K562 (cell line): ENCODE data around the gene ARL8A. TPM values are rescaled to one million over a fixed set of nuclear protein-coding genes. Genes with fewer than 3 reads are reported as not detected.
A peak's percentile ranks its signal among the peaks of the same experiment; 100 is the strongest.

ENCODE experiments used
- ATAC-seq: fragments of 200-7000 bp; cut with Tn5 transposase; 3 replicates; pipeline ENCODE4 v1.9.1; 2020; ENCODE audit warnings: moderate library complexity
- BruUV-seq: library from RNA; stranded (reverse); fragments of 400-500 nt; replicated peaks from 2 replicates; lab custom pipeline; 2021; lab: Mats Ljungman, UMichigan
- CTCF ChIA-PET: fragments of 300-600 bp; formaldehyde crosslinking; extraction: SDS; loops from one replicate; lab custom pipeline; 2021; ENCODE audit warnings: low intra/inter-chr PET ratio; lab: Yijun Ruan, JAX
- POLR2A ChIA-PET: fragments of 300-600, 350-650 bp; sonication (Branson Sonifier 250); formaldehyde crosslinking; extraction: SDS; loops from one replicate; lab custom pipeline; 2021; ENCODE audit warnings: antibody characterized with exemption, inconsistent platforms; lab: Yijun Ruan, JAX
- DNase-seq, 4 experiments: peaks; one replicate each; pipeline versions ENCODE4 v3.0.0 to v3.0.0-alpha.2; 2011 to 2018; ENCODE audit warnings: low spot score in 3 of 4, mixed read lengths in 3 of 4; ENCODE audit errors: extremely low read depth in 1 of 4
- FAIRE-seq: peaks from 2 replicates; lab custom pipeline; 2011; peaks lifted over from hg19 to GRCh38; lab: Jason Lieb, UNC
- H2AFZ ChIP-seq: 2 replicates; pipeline ENCODE4 v1.6.0; 2011; ENCODE audit warnings: low read depth, low read length, control low read depth, inconsistent platforms
- H3K27ac ChIP-seq: fragments of 200-600 bp; 3 replicates; pipeline ENCODE4 v1.8.0; 2011; ENCODE audit warnings: low read depth, mild to moderate bottlenecking, control low read depth, inconsistent platforms, low read length, moderate library complexity, mixed read lengths; ENCODE audit errors: extremely low read depth
- H3K27me3 ChIP-seq, 2 experiments: fragments of 300-600 bp in 1 of 2; 2 replicates in 1 of 2; 3 replicates in 1 of 2; pipeline versions ENCODE4 v1.6.0 to v1.8.0; 2011; ENCODE audit warnings: inconsistent platforms in 2 of 2, low read length in 2 of 2, mild to moderate bottlenecking in 1 of 2, mixed read lengths in 1 of 2, moderate library complexity in 1 of 2; ENCODE audit not compliant: control insufficient read depth in 2 of 2, insufficient read depth in 2 of 2
- H3K36me3 ChIP-seq: fragments of 300-600 bp; 3 replicates; pipeline ENCODE4 v1.8.0; 2011; ENCODE audit warnings: mild to moderate bottlenecking, low read length, inconsistent platforms; ENCODE audit not compliant: control insufficient read depth, insufficient read depth
- H3K4me1 ChIP-seq, 2 experiments: fragments of 200-600 bp in 1 of 2; replicated peaks in 1 of 2; 2 replicates in 1 of 2; 3 replicates in 1 of 2; pipeline versions ENCODE4 v1.5.1 to v1.8.0; 2011; ENCODE audit warnings: inconsistent platforms in 2 of 2, low read length in 2 of 2, mild to moderate bottlenecking in 1 of 2, mixed read lengths in 1 of 2, moderate library complexity in 1 of 2; ENCODE audit not compliant: control insufficient read depth in 2 of 2, insufficient read depth in 2 of 2
- H3K4me2 ChIP-seq: 2 replicates; pipeline ENCODE4 v1.6.1; 2011; ENCODE audit warnings: low read length, control low read depth, inconsistent platforms, mixed read lengths; ENCODE audit not compliant: insufficient read depth
- H3K4me3 ChIP-seq: fragments of 200-600 bp; sonication (generic), shearing (Covaris generic); 2 replicates; pipeline ENCODE4 v1.5.1; 2016; ENCODE audit warnings: control low read depth, inconsistent platforms
- H3K79me2 ChIP-seq: fragments of 200-600 bp; 3 replicates; pipeline ENCODE4 v1.8.0; 2011; ENCODE audit warnings: low read length, inconsistent platforms; ENCODE audit not compliant: control insufficient read depth, insufficient read depth
- H3K9ac ChIP-seq, 2 experiments: 2 replicates each; pipeline versions ENCODE4 v1.6.0 to v1.6.1; 2011; ENCODE audit warnings: low read depth in 2 of 2, low read length in 2 of 2, control low read depth in 1 of 2, inconsistent platforms in 1 of 2, mild to moderate bottlenecking in 1 of 2, mixed read lengths in 1 of 2; ENCODE audit not compliant: insufficient read depth in 1 of 2
- H3K9me1 ChIP-seq: one replicate; pipeline ENCODE4 v1.6.0; 2011; ENCODE audit warnings: inconsistent platforms, mild to moderate bottlenecking, low read length, moderate library complexity; ENCODE audit not compliant: control insufficient read depth, insufficient read depth
- H3K9me3 ChIP-seq: replicated peaks from 2 replicates; pipeline ENCODE4 v1.5.1; 2011; ENCODE audit warnings: low read depth, low read length, inconsistent platforms; ENCODE audit not compliant: control insufficient read depth, insufficient read depth
- H4K20me1 ChIP-seq: replicated peaks from 2 replicates; pipeline ENCODE4 v1.6.1; 2011; ENCODE audit warnings: low read length, inconsistent platforms, mixed read lengths; ENCODE audit not compliant: control insufficient read depth, insufficient read depth
- ESRRA ChIP-seq: fragments of 450-650 bp; IDR thresholded peaks from 2 replicates; pipeline ENCODE4 v1.6.1; 2014; ENCODE audit warnings: low read depth, mild to moderate bottlenecking, moderate library complexity, borderline replicate concordance
- FOXA1 ChIP-seq: fragments of 450-650 bp; IDR thresholded peaks from 2 replicates; pipeline ENCODE4 v1.6.1; 2016; ENCODE audit warnings: mild to moderate bottlenecking, borderline replicate concordance
- FOXK2 ChIP-seq, 2 experiments: fragments of 450-650 bp; IDR thresholded peaks in 1 of 2; conservative IDR thresholded peaks in 1 of 2; 2 replicates each; pipeline ENCODE4 v1.6.1; 2016; ENCODE audit warnings: low read depth in 2 of 2, mild to moderate bottlenecking in 1 of 2
- LARP7 ChIP-seq: fragments of 450-650 bp; IDR thresholded peaks from 2 replicates; pipeline ENCODE4 v1.6.1; 2016
- NFIX ChIP-seq: fragments of 250-450 bp; sonication (Bioruptor Pico); IDR thresholded peaks from 2 replicates; pipeline ENCODE4 v1.4.0; 2020; ENCODE audit warnings: low read depth, mild to moderate bottlenecking, moderate library complexity
- NFRKB ChIP-seq: fragments of 450-650 bp; IDR thresholded peaks from 2 replicates; pipeline ENCODE4 v1.6.1; 2016; ENCODE audit warnings: low read depth
- NR1H2 ChIP-seq: sonication (generic); formaldehyde crosslinking; IDR thresholded peaks from 2 replicates; pipeline ENCODE4 v1.4.0; 2020; ENCODE audit warnings: mild to moderate bottlenecking, missing genetic modification reagents
- SETDB1 ChIP-seq: IDR thresholded peaks from one replicate; pipeline ENCODE4 v1.6.1; 2012; ENCODE audit warnings: low read length, control low read depth, inconsistent platforms
- TCF3 ChIP-seq: sonication (generic); formaldehyde crosslinking; IDR thresholded peaks from 2 replicates; pipeline ENCODE4 v1.4.0; 2020; ENCODE audit warnings: mild to moderate bottlenecking, missing genetic modification reagents
- YBX1 ChIP-seq: fragments of 450-650 bp; IDR thresholded peaks from 2 replicates; pipeline ENCODE4 v1.7.1; 2016; ENCODE audit warnings: mild to moderate bottlenecking
- ZBTB17 ChIP-seq: fragments of 450-650 bp; formaldehyde crosslinking; IDR thresholded peaks from 2 replicates; pipeline ENCODE4 v1.4.0; 2020; ENCODE audit warnings: mild to moderate bottlenecking
- ZNF282 ChIP-seq: sonication (generic); formaldehyde crosslinking; IDR thresholded peaks from 2 replicates; pipeline ENCODE4 v1.8.1; 2023; ENCODE audit warnings: missing genetic modification reagents
- ZNF431 ChIP-seq: sonication (generic); formaldehyde crosslinking; IDR thresholded peaks from 2 replicates; pipeline ENCODE4 v1.8.0; 2022; ENCODE audit warnings: mild to moderate bottlenecking, missing genetic modification reagents
- WGBS: fragments of 100-300 bp; shearing (Covaris generic); methylation state at CpG from one replicate; pipeline ENCODE4 v1.1.6; 2016; ENCODE audit warnings: low coverage, mixed read lengths; ENCODE audit not compliant: insufficient coverage; ENCODE audit errors: missing lambda C conversion rate; 5-methylcytosine and 5-hydroxymethylcytosine counted together
- in situ Hi-C: fragments of 300-500 bp; cut with MboI; formaldehyde crosslinking; loops from 4 replicates; pipeline ENCODE4 v1.15.0; 2018; ENCODE audit warnings: inconsistent platforms, mixed read lengths
- intact Hi-C: fragments of 100-400 bp; cut with micrococcal nuclease; formaldehyde crosslinking; loops from 2 replicates; pipeline ENCODE4 v1.14.2; 2022
- polyA plus RNA-seq, 8 experiments: library from polyadenylated mRNA; depleted of rRNA in 4 of 8; stranded (reverse) in 5 of 8; unstranded in 3 of 8; fragments of >200 nt; fragmentation: Nextera tagmentation in 2 of 8; fragmentation: Illumina TruSeq in 1 of 8; extraction: Ambion mirVana in 2 of 8; extraction: Trizol in 1 of 8; gene quantifications; 2 replicates each; pipeline versions ENCODE4 v1.2.1 to v1.2.3, GENCODE V29; 2011 to 2014; ENCODE audit warnings: inconsistent platforms in 1 of 8, missing spikeins in 1 of 8
- total RNA-seq, 7 experiments: library from RNA; depleted of rRNA in 6 of 7; stranded (reverse); fragments of >200 nt in 6 of 7; fragmentation: Illumina TruSeq in 2 of 7; extraction: Trizol in 2 of 7; gene quantifications; 2 replicates each; pipeline versions ENCODE4 v1.2.1 to v1.2.3, GENCODE V29; 2011 to 2021; ENCODE audit warnings: low replicate concordance in 1 of 7
- TF ChIP-seq, protein P1 (sequence below): sonication (generic); formaldehyde crosslinking; IDR thresholded peaks from 2 replicates; pipeline ENCODE4 v1.8.0; 2022; ENCODE audit warnings: missing genetic modification reagents, mild to moderate bottlenecking, borderline replicate concordance
- TF ChIP-seq, protein P2 (sequence below): IDR thresholded peaks from 2 replicates; pipeline ENCODE4 v1.6.1; 2016; ENCODE audit warnings: missing genetic modification characterization, missing compliant biosample characterization
- TF ChIP-seq, protein P3 (sequence below): fragments of 250-450 bp; sonication (Bioruptor Pico); IDR thresholded peaks from 2 replicates; pipeline ENCODE4 v1.5.0; 2020; ENCODE audit warnings: mild to moderate bottlenecking
- TF ChIP-seq, protein P4 (sequence below): fragments of 250-450 bp; sonication (Bioruptor Pico); IDR thresholded peaks from 2 replicates; pipeline ENCODE4 v1.4.0; 2020; ENCODE audit warnings: mild to moderate bottlenecking

The ARL8A gene
- total and polyA plus RNA-seq, 9 of the 15 experiments (the other 6 are each of a cell fraction or from before 2014, with no cell fraction given): 0.17 to 27.3 (median 15.6) TPM

DNA sequence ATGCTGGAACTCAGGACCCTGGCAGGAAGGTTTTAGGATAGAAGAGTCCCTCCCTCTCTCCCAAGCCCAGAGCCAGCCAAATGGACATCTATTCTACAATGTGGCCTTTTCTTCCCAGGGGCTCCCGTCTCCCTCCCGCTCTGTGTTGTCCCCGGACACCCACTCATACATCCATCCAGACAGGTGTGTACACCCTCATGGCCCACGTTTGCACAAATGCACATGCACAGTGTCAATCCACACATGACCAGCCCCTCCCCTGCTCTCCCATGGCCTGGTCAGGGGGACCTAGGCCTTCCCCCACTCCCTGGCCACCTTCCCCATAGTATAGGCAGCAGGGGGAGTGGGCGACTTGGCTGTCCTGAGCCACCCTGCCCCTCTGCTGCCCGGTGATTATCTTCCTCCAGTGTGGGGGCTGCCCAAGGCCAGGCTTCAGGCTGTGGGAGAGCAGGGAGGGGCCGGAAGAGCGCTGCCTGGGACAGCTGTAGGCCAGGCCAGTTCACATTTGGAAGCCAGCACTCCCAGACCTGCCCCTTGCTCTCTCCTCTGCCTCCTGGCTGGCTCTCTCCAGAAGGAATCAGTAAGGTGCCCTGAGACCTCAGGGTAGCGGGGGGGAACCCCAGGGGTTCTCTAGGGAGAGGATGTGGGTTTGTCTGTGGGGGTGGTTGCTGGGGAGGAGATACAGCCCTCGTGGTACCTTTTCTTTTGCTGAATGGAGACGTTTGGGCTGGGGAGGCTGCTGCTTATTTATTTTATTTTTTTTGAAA lies 19.9 kb upstream of the ARL8A start:
- ATAC-seq: peak; percentile 65
- 10% methylated on average over 11 of the region's 11 CpGs for WGBS
- ChIA-PET POLR2A (interaction anchor here (0.8 to 2.9 kb wide), 9 partner anchors 10 to 34 kb away, joined by 3 to 21 read pairs (median 6); partner anchors contain the start of gene ARL8A), CTCF (no interaction called here)
- Histone ChIP-seq H3K27ac (peak overlapping the region; percentile 99), H3K4me1 (peaks cover 71 to 91% of the 10 kb centered on the region in 2 experiments), H3K27me3 (no peaks in the 10 kb centered on the region), H3K36me3 (peaks cover 16% of the 10 kb centered on the region; the same call in 2 of the 3 replicates), H3K9me3 (no peaks in the 10 kb centered on the region), H3K4me2 (peak overlapping the region; percentile 90), H3K9ac (peak overlapping the region; percentile 89 to 92), H2AFZ (peak overlapping the region; percentile 75), H3K9me1 (no peaks in the 10 kb centered on the region), H4K20me1 (no peaks in the 10 kb centered on the region), H3K4me3 (peak overlapping the region; percentile 45), H3K79me2 (peaks cover 80% of the 10 kb centered on the region)
- no TSS peak for BruUV-seq
- FAIRE-seq: peak; percentile 58
- peak; percentile 57 to 88 (median 74) for DNase-seq
- in situ Hi-C loops (no loop called here), intact Hi-C loops (no loop called here)
- TF ChIP-seq, protein P1, sequence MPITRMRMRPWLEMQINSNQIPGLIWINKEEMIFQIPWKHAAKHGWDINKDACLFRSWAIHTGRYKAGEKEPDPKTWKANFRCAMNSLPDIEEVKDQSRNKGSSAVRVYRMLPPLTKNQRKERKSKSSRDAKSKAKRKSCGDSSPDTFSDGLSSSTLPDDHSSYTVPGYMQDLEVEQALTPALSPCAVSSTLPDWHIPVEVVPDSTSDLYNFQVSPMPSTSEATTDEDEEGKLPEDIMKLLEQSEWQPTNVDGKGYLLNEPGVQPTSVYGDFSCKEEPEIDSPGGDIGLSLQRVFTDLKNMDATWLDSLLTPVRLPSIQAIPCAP (CRISPR knock-in tag): no peak
- TF ChIP-seq ZNF431 (CRISPR knock-in tag) (no peak), TCF3 (CRISPR knock-in tag) (peak; percentile 60), YBX1 (no peak), NFIX (CRISPR knock-in tag) (no peak), FOXA1 (no peak), NFRKB (peak; percentile 44), SETDB1 (no peak), LARP7 (no peak), ZBTB17 (CRISPR knock-in tag) (0 out of 2 replicates have a peak, but pooled peaks have one; percentile 34), ZNF282 (no peak), NR1H2 (0 out of 2 replicates have a peak, but pooled peaks have one; percentile 18), ESRRA (no peak; the same call in 1 of the 2 replicates), FOXK2 (conservative IDR thresholded peaks at IDR 0.05 in 1 of 2, IDR thresholded peaks at IDR 0.05 in 1 of 2; ENCODE audit: low read depth in 2 of 2) (no peak)
- TF ChIP-seq, protein P2, sequence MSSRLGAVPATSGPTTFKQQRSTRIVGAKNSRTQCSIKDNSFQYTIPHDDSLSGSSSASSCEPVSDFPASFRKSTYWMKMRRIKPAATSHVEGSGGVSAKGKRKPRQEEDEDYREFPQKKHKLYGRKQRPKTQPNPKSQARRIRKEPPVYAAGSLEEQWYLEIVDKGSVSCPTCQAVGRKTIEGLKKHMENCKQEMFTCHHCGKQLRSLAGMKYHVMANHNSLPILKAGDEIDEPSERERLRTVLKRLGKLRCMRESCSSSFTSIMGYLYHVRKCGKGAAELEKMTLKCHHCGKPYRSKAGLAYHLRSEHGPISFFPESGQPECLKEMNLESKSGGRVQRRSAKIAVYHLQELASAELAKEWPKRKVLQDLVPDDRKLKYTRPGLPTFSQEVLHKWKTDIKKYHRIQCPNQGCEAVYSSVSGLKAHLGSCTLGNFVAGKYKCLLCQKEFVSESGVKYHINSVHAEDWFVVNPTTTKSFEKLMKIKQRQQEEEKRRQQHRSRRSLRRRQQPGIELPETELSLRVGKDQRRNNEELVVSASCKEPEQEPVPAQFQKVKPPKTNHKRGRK: no peak
- TF ChIP-seq, protein P3, sequence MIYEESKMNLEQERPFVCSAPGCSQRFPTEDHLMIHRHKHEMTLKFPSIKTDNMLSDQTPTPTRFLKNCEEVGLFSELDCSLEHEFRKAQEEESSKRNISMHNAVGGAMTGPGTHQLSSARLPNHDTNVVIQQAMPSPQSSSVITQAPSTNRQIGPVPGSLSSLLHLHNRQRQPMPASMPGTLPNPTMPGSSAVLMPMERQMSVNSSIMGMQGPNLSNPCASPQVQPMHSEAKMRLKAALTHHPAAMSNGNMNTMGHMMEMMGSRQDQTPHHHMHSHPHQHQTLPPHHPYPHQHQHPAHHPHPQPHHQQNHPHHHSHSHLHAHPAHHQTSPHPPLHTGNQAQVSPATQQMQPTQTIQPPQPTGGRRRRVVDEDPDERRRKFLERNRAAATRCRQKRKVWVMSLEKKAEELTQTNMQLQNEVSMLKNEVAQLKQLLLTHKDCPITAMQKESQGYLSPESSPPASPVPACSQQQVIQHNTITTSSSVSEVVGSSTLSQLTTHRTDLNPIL: no peak
- TF ChIP-seq, protein P4, sequence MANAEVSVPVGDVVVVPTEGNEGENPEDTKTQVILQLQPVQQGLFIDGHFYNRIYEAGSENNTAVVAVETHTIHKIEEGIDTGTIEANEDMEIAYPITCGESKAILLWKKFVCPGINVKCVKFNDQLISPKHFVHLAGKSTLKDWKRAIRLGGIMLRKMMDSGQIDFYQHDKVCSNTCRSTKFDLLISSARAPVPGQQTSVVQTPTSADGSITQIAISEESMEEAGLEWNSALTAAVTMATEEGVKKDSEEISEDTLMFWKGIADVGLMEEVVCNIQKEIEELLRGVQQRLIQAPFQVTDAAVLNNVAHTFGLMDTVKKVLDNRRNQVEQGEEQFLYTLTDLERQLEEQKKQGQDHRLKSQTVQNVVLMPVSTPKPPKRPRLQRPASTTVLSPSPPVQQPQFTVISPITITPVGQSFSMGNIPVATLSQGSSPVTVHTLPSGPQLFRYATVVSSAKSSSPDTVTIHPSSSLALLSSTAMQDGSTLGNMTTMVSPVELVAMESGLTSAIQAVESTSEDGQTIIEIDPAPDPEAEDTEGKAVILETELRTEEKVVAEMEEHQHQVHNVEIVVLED: no peak
